ENCODE measurements around the gene FSTL4. TPM values are rescaled to one million over a fixed set of nuclear protein-coding genes. Genes with fewer than 3 reads are reported as not detected.

Gene FSTL4
- total and polyA plus RNA-seq, 2 donors from 2014 or later, result 0.09 to 4.0 TPM

DNA sequence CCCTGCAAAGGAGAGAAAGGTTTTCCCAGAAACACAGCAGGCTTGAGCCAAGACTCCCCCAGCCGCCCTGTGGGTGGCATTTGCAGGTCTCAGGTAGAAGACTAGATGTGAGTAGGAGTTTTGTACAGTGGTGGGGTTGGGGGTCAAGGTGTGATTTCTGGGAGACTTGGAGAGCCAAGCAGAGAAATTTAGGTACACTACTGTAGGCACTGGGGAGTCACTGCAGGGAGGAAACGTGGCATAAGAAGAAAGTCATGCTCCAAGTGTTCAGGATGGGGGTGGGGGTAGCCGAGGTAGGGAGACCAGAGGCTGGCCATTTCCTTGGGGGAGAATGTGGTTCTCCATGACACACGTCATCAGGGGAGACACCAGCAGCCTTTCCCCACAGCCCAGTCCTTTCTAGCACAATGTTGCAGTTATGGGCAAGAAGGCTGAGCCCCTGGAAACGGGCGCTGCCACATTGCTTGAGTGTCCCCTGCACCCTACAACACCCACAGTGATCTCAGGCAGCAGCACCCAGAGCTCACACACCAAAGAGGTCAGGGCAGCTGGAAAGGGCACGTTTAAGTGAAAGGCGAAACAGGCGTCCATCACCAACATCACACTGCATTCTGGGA is 210.5 kb downstream of the FSTL4 start:
- H3K9ac ChIP-seq (ENCODE audit: low read length in 3 of 3), result no peak overlapping the region
- no peak for FAIRE-seq
- intact Hi-C loops (cut with DNase I), result no loop called here
- H3K4me3 ChIP-seq (ENCODE audit: low read length in 3 of 3), result no peak overlapping the region
- TF ChIP-seq, protein P1, sequence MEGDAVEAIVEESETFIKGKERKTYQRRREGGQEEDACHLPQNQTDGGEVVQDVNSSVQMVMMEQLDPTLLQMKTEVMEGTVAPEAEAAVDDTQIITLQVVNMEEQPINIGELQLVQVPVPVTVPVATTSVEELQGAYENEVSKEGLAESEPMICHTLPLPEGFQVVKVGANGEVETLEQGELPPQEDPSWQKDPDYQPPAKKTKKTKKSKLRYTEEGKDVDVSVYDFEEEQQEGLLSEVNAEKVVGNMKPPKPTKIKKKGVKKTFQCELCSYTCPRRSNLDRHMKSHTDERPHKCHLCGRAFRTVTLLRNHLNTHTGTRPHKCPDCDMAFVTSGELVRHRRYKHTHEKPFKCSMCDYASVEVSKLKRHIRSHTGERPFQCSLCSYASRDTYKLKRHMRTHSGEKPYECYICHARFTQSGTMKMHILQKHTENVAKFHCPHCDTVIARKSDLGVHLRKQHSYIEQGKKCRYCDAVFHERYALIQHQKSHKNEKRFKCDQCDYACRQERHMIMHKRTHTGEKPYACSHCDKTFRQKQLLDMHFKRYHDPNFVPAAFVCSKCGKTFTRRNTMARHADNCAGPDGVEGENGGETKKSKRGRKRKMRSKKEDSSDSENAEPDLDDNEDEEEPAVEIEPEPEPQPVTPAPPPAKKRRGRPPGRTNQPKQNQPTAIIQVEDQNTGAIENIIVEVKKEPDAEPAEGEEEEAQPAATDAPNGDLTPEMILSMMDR (IDR thresholded peaks at IDR 0.05; ENCODE audit: borderline replicate concordance, extremely low read depth, insufficient read depth), result no peak
- no peak overlapping the region for H3K27ac ChIP-seq (ENCODE audit: low read depth in 2 of 2, low read length in 2 of 2)
- no peaks in the 10 kb centered on the region for H3K27me3 ChIP-seq (ENCODE audit: control insufficient read depth, insufficient read depth, low read length)
- DNase-seq, result no peak
- H3K36me3 ChIP-seq (ENCODE audit: control insufficient read depth in 2 of 3, insufficient read depth in 3 of 3, low read length in 3 of 3), result no peaks in the 10 kb centered on the region
- peaks cover 0 to under 1% (median 0%) of the 10 kb centered on the region in 3 donors for H3K4me1 ChIP-seq (ENCODE audit: control insufficient read depth in 2 of 3, insufficient read depth in 2 of 3, low read depth in 1 of 3, low read length in 3 of 3)
- H3K9me3 ChIP-seq (ENCODE audit: control insufficient read depth in 2 of 3, insufficient read depth in 1 of 3, low read length in 3 of 3), result no peaks in the 10 kb centered on the region

GRCh38 chr5:133400831-133401351 is 211.4 kb downstream of the FSTL4 start:
- H3K36me3 ChIP-seq (ENCODE audit: control insufficient read depth in 2 of 3, insufficient read depth in 3 of 3, low read length in 3 of 3), result no peaks in the 10 kb centered on the region
- TF ChIP-seq, protein P1 (IDR thresholded peaks at IDR 0.05; ENCODE audit: borderline replicate concordance, extremely low read depth, insufficient read depth), result no peak
- H3K4me1 ChIP-seq (ENCODE audit: control insufficient read depth in 2 of 3, insufficient read depth in 2 of 3, low read depth in 1 of 3, low read length in 3 of 3), result no peaks in the 10 kb centered on the region
- no peaks in the 10 kb centered on the region for H3K27me3 ChIP-seq (ENCODE audit: control insufficient read depth, insufficient read depth, low read length)
- no peak for FAIRE-seq
- peak in 2 of 5 donors; percentile 26 to 54 for DNase-seq
- no peak overlapping the region for H3K4me3 ChIP-seq (ENCODE audit: low read length in 3 of 3)
- H3K27ac ChIP-seq (ENCODE audit: low read depth in 2 of 2, low read length in 2 of 2), result no peak overlapping the region
- no peaks in the 10 kb centered on the region for H3K9me3 ChIP-seq (ENCODE audit: control insufficient read depth in 2 of 3, insufficient read depth in 1 of 3, low read length in 3 of 3)
- no peak overlapping the region for H3K9ac ChIP-seq (ENCODE audit: low read length in 3 of 3)
- intact Hi-C loops (cut with DNase I), result no loop called here

- H3K9ac ChIP-seq (ENCODE audit: low read length in 3 of 3), result no peak overlapping the region
- no peak overlapping the region for H3K27ac ChIP-seq (ENCODE audit: low read depth in 2 of 2, low read length in 2 of 2)
- H3K36me3 ChIP-seq (ENCODE audit: control insufficient read depth in 2 of 3, insufficient read depth in 3 of 3, low read length in 3 of 3), result no peaks in the 10 kb centered on the region
- DNase-seq (no peak), FAIRE-seq (no peak)
- TF ChIP-seq, protein P1 (IDR thresholded peaks at IDR 0.05; ENCODE audit: borderline replicate concordance, extremely low read depth, insufficient read depth), result no peak
- intact Hi-C loops (cut with DNase I), result no loop called here
- no peaks in the 10 kb centered on the region for H3K9me3 ChIP-seq (ENCODE audit: control insufficient read depth in 2 of 3, insufficient read depth in 1 of 3, low read length in 3 of 3)
- no peak overlapping the region for H3K4me3 ChIP-seq (ENCODE audit: low read length in 3 of 3)
- H3K4me1 ChIP-seq (ENCODE audit: control insufficient read depth in 2 of 3, insufficient read depth in 2 of 3, low read depth in 1 of 3, low read length in 3 of 3), result no peaks in the 10 kb centered on the region
- H3K27me3 ChIP-seq (ENCODE audit: control insufficient read depth, insufficient read depth, low read length), result no peaks in the 10 kb centered on the region
Measured at GRCh38 chr5:133400120-133400519, 212.2 kb downstream of the FSTL4 start.
